HEK293 (cell line): ENCODE results near the gene PITPNB.
A peak's percentile ranks its signal among the peaks of the same experiment; 100 is the strongest.

ENCODE experiments used
- CTCF ChIA-PET: fragments of 350-600 bp; formaldehyde crosslinking; extraction: SDS; loops from one replicate; lab custom pipeline; 2021; ENCODE audit warnings: antibody characterized with exemption; lab: Yijun Ruan, JAX
- POLR2A ChIA-PET: fragments of 300-600 bp; formaldehyde crosslinking; extraction: SDS; loops from one replicate; lab custom pipeline; 2020; ENCODE audit warnings: antibody characterized with exemption, inconsistent platforms; lab: Yijun Ruan, JAX
- H3K27ac ChIP-seq: fragments of 200-500 bp; sonication (Bioruptor generic); 2 replicates; pipeline ENCODE4 v1.5.1; 2014; ENCODE audit warnings: low read depth, low read length, control low read depth, inconsistent platforms; ENCODE audit errors: extremely low read depth
- H3K36me3 ChIP-seq, 2 experiments: fragments of 200-500 bp in 1 of 2; sonication (Bioruptor generic) in 1 of 2; 1 replicate in 1 of 2; 2 replicates in 1 of 2; pipeline ENCODE4 v1.5.1; 2014 to 2017; ENCODE audit warnings: inconsistent platforms in 2 of 2, low read length in 2 of 2; ENCODE audit not compliant: control insufficient read depth in 2 of 2, insufficient read depth in 1 of 2
- H3K4me1 ChIP-seq: fragments of 200-500 bp; sonication (Bioruptor generic); 2 replicates; pipeline ENCODE4 v1.5.1; 2014; ENCODE audit warnings: mild to moderate bottlenecking, low read length, inconsistent platforms; ENCODE audit not compliant: control insufficient read depth, insufficient read depth
- H3K4me3 ChIP-seq: 2 replicates; pipeline ENCODE4 v1.5.1; 2011; ENCODE audit warnings: low read depth, mild to moderate bottlenecking, control low read depth, low read length, moderate library complexity
- H3K9me3 ChIP-seq: fragments of 200-500 bp; sonication (Bioruptor generic); 2 replicates; pipeline ENCODE4 v1.5.1; 2014; ENCODE audit warnings: low read depth, low read length, inconsistent platforms; ENCODE audit not compliant: control insufficient read depth, insufficient read depth
- BCL6B ChIP-seq: fragments of 450-650 bp; formaldehyde crosslinking; IDR thresholded peaks from 2 replicates; pipeline ENCODE4 v1.5.1; 2017; ENCODE audit warnings: missing biosample characterization, missing genetic modification characterization
- FEZF1 ChIP-seq: fragments of 450-650 bp; formaldehyde crosslinking; IDR thresholded peaks from 2 replicates; pipeline ENCODE4 v1.5.1; 2016; ENCODE audit warnings: missing biosample characterization, missing genetic modification characterization
- KLF8 ChIP-seq: fragments of 450-650 bp; formaldehyde crosslinking; IDR thresholded peaks from 2 replicates; pipeline ENCODE4 v1.5.1; 2016; ENCODE audit warnings: missing biosample characterization, missing genetic modification characterization
- KLF9 ChIP-seq: fragments of 450-650 bp; formaldehyde crosslinking; IDR thresholded peaks from 2 replicates; pipeline ENCODE4 v1.5.1; 2016; ENCODE audit warnings: missing biosample characterization, missing genetic modification characterization, low read depth
- PRDM6 ChIP-seq: fragments of 450-650 bp; formaldehyde crosslinking; IDR thresholded peaks from 2 replicates; pipeline ENCODE4 v1.5.1; 2017; ENCODE audit warnings: missing biosample characterization, missing genetic modification characterization
- TSHZ1 ChIP-seq: fragments of 450-650 bp; formaldehyde crosslinking; IDR thresholded peaks from 2 replicates; pipeline ENCODE4 v1.5.1; 2016; ENCODE audit warnings: missing biosample characterization, missing genetic modification characterization, borderline replicate concordance
- ZBTB10 ChIP-seq: fragments of 450-650 bp; formaldehyde crosslinking; IDR thresholded peaks from 2 replicates; pipeline ENCODE4 v1.5.1; 2016; ENCODE audit warnings: missing biosample characterization, missing genetic modification characterization
- ZBTB11 ChIP-seq: fragments of 450-650 bp; formaldehyde crosslinking; conservative IDR thresholded peaks from 2 replicates; pipeline ENCODE4 v1.5.1; 2016; ENCODE audit warnings: low read depth, missing biosample characterization, missing genetic modification characterization
- ZBTB21 ChIP-seq: fragments of 450-650 bp; formaldehyde crosslinking; IDR thresholded peaks from 2 replicates; pipeline ENCODE4 v1.5.1; 2017; ENCODE audit warnings: missing biosample characterization, missing genetic modification characterization
- ZNF146 ChIP-seq: fragments of 450-650 bp; formaldehyde crosslinking; IDR thresholded peaks from 2 replicates; pipeline ENCODE4 v1.5.1; 2016; ENCODE audit warnings: missing biosample characterization, missing genetic modification characterization
- ZNF18 ChIP-seq: fragments of 450-650 bp; formaldehyde crosslinking; IDR thresholded peaks from 2 replicates; pipeline ENCODE4 v1.5.1; 2016; ENCODE audit warnings: missing biosample characterization, missing genetic modification characterization
- ZNF202 ChIP-seq: fragments of 450-650 bp; formaldehyde crosslinking; IDR thresholded peaks from 2 replicates; pipeline ENCODE4 v1.5.1; 2016; ENCODE audit warnings: missing biosample characterization, missing genetic modification characterization, borderline replicate concordance
- ZNF510 ChIP-seq: fragments of 450-650 bp; formaldehyde crosslinking; IDR thresholded peaks from 2 replicates; pipeline ENCODE4 v1.5.1; 2018; ENCODE audit warnings: mild to moderate bottlenecking, missing genetic modification characterization, missing biosample characterization; ENCODE audit not compliant: insufficient replicate concordance
- ZNF530 ChIP-seq: fragments of 450-650 bp; formaldehyde crosslinking; IDR thresholded peaks from 2 replicates; pipeline ENCODE4 v1.5.1; 2016; ENCODE audit warnings: low read depth, missing biosample characterization, missing genetic modification characterization
- ZNF544 ChIP-seq: fragments of 450-650 bp; formaldehyde crosslinking; IDR thresholded peaks from 2 replicates; pipeline ENCODE4 v1.5.0; 2017; ENCODE audit warnings: missing biosample characterization, missing genetic modification characterization
- ZNF621 ChIP-seq: fragments of 450-650 bp; formaldehyde crosslinking; IDR thresholded peaks from 2 replicates; pipeline ENCODE4 v1.5.1; 2017; ENCODE audit warnings: missing biosample characterization, missing genetic modification characterization
- ZNF629 ChIP-seq: fragments of 450-650 bp; formaldehyde crosslinking; IDR thresholded peaks from 2 replicates; pipeline ENCODE4 v1.5.1; 2017; ENCODE audit warnings: missing biosample characterization, missing genetic modification characterization
- ZNF747 ChIP-seq: fragments of 450-650 bp; formaldehyde crosslinking; IDR thresholded peaks from 2 replicates; pipeline ENCODE4 v1.5.1; 2016; ENCODE audit warnings: missing biosample characterization, missing genetic modification characterization

The PITPNB gene

GRCh38 chr22:27961182-27961581 lies 42.1 kb upstream of the PITPNB start (continued):
- TF ChIP-seq ZNF202 (no peak), BCL6B (no peak), FEZF1 (tag by site-specific recombination) (peak; percentile 32; the same call in 1 of the 2 replicates), PRDM6 (tag by site-specific recombination) (peak; percentile 90), KLF8 (tag by site-specific recombination) (no peak), ZNF621 (tag by site-specific recombination) (no peak), ZNF747 (no peak), ZNF510 (tag by site-specific recombination) (no peak)

GRCh38 chr22:27959335-27960090 lies 40.5 kb upstream of the PITPNB start:
- Histone ChIP-seq H3K36me3 (no peaks in the 10 kb centered on the region), H3K4me1 (peaks cover 23% of the 10 kb centered on the region), H3K27ac (no peak overlapping the region), H3K4me3 (no peak overlapping the region), H3K9me3 (no peaks in the 10 kb centered on the region)
- TF ChIP-seq ZNF18 (tag by site-specific recombination), result 0 out of 2 replicates have a peak, but pooled peaks have one; percentile 11
- no peak for TF ChIP-seq ZNF146
- TF ChIP-seq KLF9, result no peak
- TF ChIP-seq ZNF544 (tag by site-specific recombination), result no peak
- POLR2A ChIA-PET, result interaction anchor here (1.3 kb wide), 1 partner anchor 41 kb away, joined by 4 read pairs; the partner anchor contains the start of gene PITPNB
- CTCF ChIA-PET, result interaction anchor here (0.6 kb wide), 1 partner anchor 890 kb away, joined by 4 read pairs; no protein-coding TSS in a partner anchor

- H3K27ac ChIP-seq, result no peak overlapping the region
- H3K9me3 ChIP-seq, result no peaks in the 10 kb centered on the region
- ChIA-PET POLR2A (no interaction called here), CTCF (no interaction called here)
- no peak overlapping the region for H3K4me3 ChIP-seq
- no peaks in the 10 kb centered on the region for H3K36me3 ChIP-seq
- H3K4me1 ChIP-seq, result peaks cover 2% of the 10 kb centered on the region
- no peak for TF ChIP-seq ZBTB11 (tag by site-specific recombination)
- no peak for TF ChIP-seq TSHZ1 (tag by site-specific recombination)
- peak; percentile 58 for TF ChIP-seq ZNF629 (tag by site-specific recombination)
- no peak for TF ChIP-seq ZBTB10
- TF ChIP-seq ZBTB21, result peak; percentile 12; the same call in 1 of the 2 replicates
- TF ChIP-seq ZNF530 (tag by site-specific recombination), result no peak
These were observed 33.7 kb upstream of the PITPNB start for GRCh38 chr22:27952779-27953178.
